Measurements from ENCODE around the gene MTFMT. TPM values are rescaled to one million over a fixed set of nuclear protein-coding genes. Genes with fewer than 3 reads are reported as not detected.
A peak's percentile ranks its signal among the peaks of the same experiment; 100 is the strongest.

Gene MTFMT
- total RNA-seq, 1 donor from 2014 or later = 13.5 TPM

DNA sequence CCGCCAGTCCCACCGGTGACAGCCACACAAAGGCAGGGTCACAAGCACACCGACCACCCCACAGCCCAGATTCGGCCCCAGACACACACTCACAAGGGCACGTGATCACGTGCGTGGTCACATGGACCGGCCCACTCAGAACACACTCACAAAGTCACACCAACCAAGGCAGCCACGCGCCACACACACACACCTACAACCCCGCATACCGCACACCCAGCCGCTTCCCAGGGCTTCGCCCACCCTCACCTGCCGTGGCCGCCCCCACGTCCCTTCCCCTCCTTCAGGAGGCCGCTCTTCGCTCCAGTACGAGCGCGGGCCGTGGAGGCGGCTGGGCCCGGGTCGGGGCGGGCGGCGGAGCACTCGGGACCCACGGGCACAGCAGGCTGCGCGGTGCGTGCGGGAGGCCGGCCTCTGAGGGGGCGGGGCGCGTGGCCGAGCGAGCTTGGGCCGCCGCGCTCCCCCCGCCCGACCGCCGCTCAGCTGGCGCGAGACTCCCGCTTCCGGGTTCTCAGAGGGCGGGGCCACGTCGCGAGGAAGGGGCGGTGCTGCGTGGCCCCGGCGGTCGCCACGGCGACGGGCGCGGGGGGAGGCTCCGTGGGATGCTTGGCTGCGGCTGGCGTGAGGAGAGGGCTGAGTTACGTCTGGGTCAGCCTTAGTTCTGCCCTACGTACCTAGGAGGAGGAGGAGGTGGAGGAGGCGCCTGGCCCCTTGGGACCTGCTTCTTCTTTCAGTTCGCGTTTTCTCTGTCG lies 39.8 kb downstream of the MTFMT start, which contains the start of gene SPG21:
SPG21 (minus strand) TSS at position 499 of the 752 bp plus-strand sequence. CDS start 6,345 bp downstream, outside the sequence.
- CTCF ChIA-PET = interaction anchor here (1.3 kb wide), 1 partner anchor 19 kb away, joined by 4 read pairs; no protein-coding TSS in a partner anchor
- Mint-ChIP-seq H3K4me1 (peaks cover 48% of the 10 kb centered on the region), H3K36me3 (ENCODE audit: low read depth) (peaks cover 18% of the 10 kb centered on the region), H3K9me3 (no peaks in the 10 kb centered on the region), H3K27me3 (no peaks in the 10 kb centered on the region), H3K4me3 (peak within 1 kb of the TSS; percentile 91), H3K27ac (peak within 1 kb of the TSS; percentile 86)
- ATAC-seq (ENCODE audit: low read depth) (peak; percentile 95), DNase-seq (peak; percentile 97)
- POLR2A ChIA-PET = interaction anchor here (0.6 to 2.1 kb wide), 14 partner anchors 9 to 315 kb away, joined by 3 to 17 read pairs (median 4); partner anchors contain the start of genes CLPX, PIF1 and RNU5B-1
- TF ChIP-seq, protein P1, sequence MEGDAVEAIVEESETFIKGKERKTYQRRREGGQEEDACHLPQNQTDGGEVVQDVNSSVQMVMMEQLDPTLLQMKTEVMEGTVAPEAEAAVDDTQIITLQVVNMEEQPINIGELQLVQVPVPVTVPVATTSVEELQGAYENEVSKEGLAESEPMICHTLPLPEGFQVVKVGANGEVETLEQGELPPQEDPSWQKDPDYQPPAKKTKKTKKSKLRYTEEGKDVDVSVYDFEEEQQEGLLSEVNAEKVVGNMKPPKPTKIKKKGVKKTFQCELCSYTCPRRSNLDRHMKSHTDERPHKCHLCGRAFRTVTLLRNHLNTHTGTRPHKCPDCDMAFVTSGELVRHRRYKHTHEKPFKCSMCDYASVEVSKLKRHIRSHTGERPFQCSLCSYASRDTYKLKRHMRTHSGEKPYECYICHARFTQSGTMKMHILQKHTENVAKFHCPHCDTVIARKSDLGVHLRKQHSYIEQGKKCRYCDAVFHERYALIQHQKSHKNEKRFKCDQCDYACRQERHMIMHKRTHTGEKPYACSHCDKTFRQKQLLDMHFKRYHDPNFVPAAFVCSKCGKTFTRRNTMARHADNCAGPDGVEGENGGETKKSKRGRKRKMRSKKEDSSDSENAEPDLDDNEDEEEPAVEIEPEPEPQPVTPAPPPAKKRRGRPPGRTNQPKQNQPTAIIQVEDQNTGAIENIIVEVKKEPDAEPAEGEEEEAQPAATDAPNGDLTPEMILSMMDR (IDR thresholded peaks at IDR 0.05) = no peak
- intact Hi-C loops (cut with micrococcal nuclease) = loop anchor here (1.0 to 5.0 kb wide), 9 partner anchors 19 to 308 kb away; partner anchors contain the start of genes CLPX, MTFMT, PARP16 and PIF1

DNA sequence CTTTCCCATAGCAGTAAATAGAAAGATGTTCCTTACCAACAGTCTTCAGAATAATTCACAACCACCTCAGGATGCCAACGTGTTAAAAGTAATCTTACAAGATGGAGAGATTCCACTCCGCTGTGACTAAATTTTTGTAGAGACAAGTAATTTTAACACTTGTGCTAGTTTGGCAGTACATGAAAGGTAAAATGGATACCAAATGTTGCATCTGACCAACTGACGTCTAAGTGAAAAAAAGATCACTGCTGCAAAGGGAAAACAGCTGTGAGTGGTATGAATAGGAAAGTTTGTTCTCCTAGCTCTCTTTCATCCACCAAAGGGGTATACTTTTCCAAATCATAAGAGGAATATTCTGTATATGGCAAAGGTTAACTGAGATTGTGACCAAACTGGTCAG lies 42.3 kb downstream of the MTFMT start:
- H3K9me3 Mint-ChIP-seq = no peaks in the 10 kb centered on the region
- H3K27me3 Mint-ChIP-seq = no peaks in the 10 kb centered on the region
- intact Hi-C loops (cut with micrococcal nuclease) = loop anchor here (5.0 kb wide), 2 partner anchors 145 to 300 kb away; partner anchors contain the start of genes PARP16 and PLEKHO2
- ChIA-PET POLR2A (no interaction called here), CTCF (no interaction called here)
- no peak overlapping the region for H3K4me3 Mint-ChIP-seq
- H3K36me3 Mint-ChIP-seq (ENCODE audit: low read depth) = peaks cover 31% of the 10 kb centered on the region
- TF ChIP-seq, protein P1 (IDR thresholded peaks at IDR 0.05) = no peak
- DNase-seq (no peak), ATAC-seq (ENCODE audit: low read depth) (no peak)
- peaks cover 54% of the 10 kb centered on the region for H3K4me1 Mint-ChIP-seq
- no peak overlapping the region for H3K27ac Mint-ChIP-seq

DNA sequence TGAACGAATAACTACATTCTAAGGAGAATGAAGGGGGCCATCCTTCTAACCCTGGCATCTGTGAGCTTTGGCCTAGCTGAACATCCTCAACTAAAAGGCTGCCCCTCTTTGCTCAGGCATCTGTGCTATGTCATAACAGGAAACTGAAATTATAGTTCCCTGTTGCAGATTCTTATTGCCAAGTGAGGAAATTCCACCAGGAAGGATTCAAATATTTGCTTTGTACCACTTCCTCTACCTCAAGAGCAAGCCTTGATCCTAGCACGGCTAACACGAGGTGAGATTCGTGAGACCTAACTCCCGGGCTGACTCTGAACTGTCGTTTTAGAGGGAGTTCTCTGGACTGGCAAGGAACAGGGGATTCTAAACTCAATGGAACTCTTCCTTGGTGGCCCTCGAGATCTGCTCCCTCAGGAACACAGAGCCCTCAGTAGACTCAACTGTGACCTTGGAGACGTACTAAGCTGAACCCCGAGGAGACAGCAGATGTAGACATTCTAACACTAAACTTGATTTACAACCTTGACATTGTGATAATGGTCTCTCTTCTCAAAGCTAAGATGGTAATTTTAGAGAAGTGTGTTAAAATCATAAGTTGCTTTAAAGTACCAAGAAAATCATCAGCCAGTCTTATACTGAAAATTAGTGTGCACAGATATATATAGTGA lies 43.9 kb downstream of the MTFMT start:
- peaks cover 42% of the 10 kb centered on the region for H3K36me3 Mint-ChIP-seq (ENCODE audit: low read depth)
- H3K4me1 Mint-ChIP-seq = peaks cover 49% of the 10 kb centered on the region
- ATAC-seq (ENCODE audit: low read depth) (no peak), DNase-seq (no peak)
- H3K9me3 Mint-ChIP-seq = no peaks in the 10 kb centered on the region
- peak overlapping the region; percentile 5 for H3K4me3 Mint-ChIP-seq
- TF ChIP-seq, protein P1 (IDR thresholded peaks at IDR 0.05) = no peak
- H3K27ac Mint-ChIP-seq = peak overlapping the region; percentile 56
- ChIA-PET POLR2A (interaction anchor here (1.3 kb wide), 1 partner anchor 92 kb away, joined by 3 read pairs; no protein-coding TSS in a partner anchor), CTCF (no interaction called here)
- intact Hi-C loops (cut with micrococcal nuclease) = loop anchor here (5.0 kb wide), 2 partner anchors 143 to 302 kb away; partner anchors contain the start of genes PARP16 and PLEKHO2
- H3K27me3 Mint-ChIP-seq = no peaks in the 10 kb centered on the region

DNA sequence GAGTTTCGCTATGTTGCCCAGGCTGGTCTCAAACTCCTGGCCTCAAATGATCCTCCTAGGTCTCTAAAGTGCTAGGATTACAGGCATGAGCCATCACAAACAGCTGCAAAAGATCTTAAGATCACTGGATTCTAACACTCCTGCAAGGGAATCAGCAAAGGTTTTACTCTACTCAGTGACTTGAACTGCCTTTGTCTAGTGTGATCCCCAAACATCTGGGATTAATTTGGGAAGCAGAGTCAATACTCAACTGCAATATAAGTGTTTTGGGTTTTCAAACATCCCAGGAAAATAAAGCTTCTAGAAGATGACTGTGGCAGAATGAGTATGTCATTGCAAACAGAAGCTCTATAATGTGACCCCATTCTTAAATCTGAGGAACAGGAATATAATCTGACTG lies 47.0 kb downstream of the MTFMT start:
- ChIA-PET CTCF (no interaction called here), POLR2A (no interaction called here)
- Mint-ChIP-seq H3K36me3 (ENCODE audit: low read depth) (peaks cover 58% of the 10 kb centered on the region), H3K4me1 (peaks cover 29% of the 10 kb centered on the region), H3K9me3 (no peaks in the 10 kb centered on the region), H3K27ac (no peak overlapping the region), H3K27me3 (no peaks in the 10 kb centered on the region), H3K4me3 (no peak overlapping the region)
- TF ChIP-seq, protein P1 (IDR thresholded peaks at IDR 0.05) = no peak
- ATAC-seq (ENCODE audit: low read depth) (no peak), DNase-seq (no peak)
- intact Hi-C loops (cut with micrococcal nuclease) = no loop called here

Data from activated B cell treated with CpG ODN at 0.5 μM for 24 hours (primary cell).